Testis (tissue), 3 donors: Measurements from ENCODE around the gene CDC27. TPM values are rescaled to one million over a fixed set of nuclear protein-coding genes. Genes with fewer than 3 reads are reported as not detected.
"Not testable (repeated sequence)": the region's sequence is repeated elsewhere in the genome, so short reads cannot be mapped to it uniquely, and the experiment has no call there.

Source experiments
- DNase-seq: peaks from one replicate; pipeline ENCODE4 v3.0.0-alpha.2; 2019
- H3K27ac ChIP-seq, 2 donors: fragments of 200-600 bp; sonication (generic); one replicate each; pipeline ENCODE4 v1.5.1; 2019
- H3K27me3 ChIP-seq: fragments of 200-600 bp; sonication (generic); one replicate; pipeline ENCODE4 v1.5.1; 2019
- H3K36me3 ChIP-seq: fragments of 200-600 bp; sonication (generic); one replicate; pipeline ENCODE4 v1.5.1; 2017; ENCODE audit warnings: low read depth; ENCODE audit errors: missing control alignments
- H3K4me1 ChIP-seq: fragments of 200-600 bp; sonication (generic); one replicate; pipeline ENCODE4 v1.5.1; 2019
- H3K4me3 ChIP-seq, 2 donors: fragments of 200-600 bp; sonication (generic); one replicate each; pipeline ENCODE4 v1.5.1; 2017 to 2019
- H3K9me3 ChIP-seq: fragments of 200-600 bp; sonication (generic); one replicate; pipeline ENCODE4 v1.5.1; 2017
- POLR2A ChIP-seq: fragments of 450-650 bp; IDR thresholded peaks from one replicate; pipeline ENCODE4 v1.6.1; 2017; ENCODE audit warnings: antibody characterized with exemption, mild to moderate bottlenecking, moderate library complexity
- WGBS, 2 donors: methylation state at CpG; one replicate each; pipeline ENCODE4 v1.1.5; 2018; 5-methylcytosine and 5-hydroxymethylcytosine counted together
- intact Hi-C: fragments of 100-400 bp; cut with DNase I; formaldehyde crosslinking; loops from one replicate; pipeline ENCODE4 v1.15.1; 2023; ENCODE audit warnings: low total_unique reads
- polyA plus RNA-seq: library from polyadenylated mRNA; stranded (reverse); fragments of 350-450 nt; fragmentation: Illumina TruSeq; extraction: RNeasy Lipid Tissue Mini Kit (QIAGEN cat#74804); gene quantifications from one replicate; pipeline ENCODE4 v1.2.3, GENCODE V29; 2014; ENCODE audit warnings: low read depth, low replicate concordance; ENCODE audit not compliant: insufficient read depth
- total RNA-seq, 2 donors: library from RNA; depleted of rRNA; stranded (reverse); fragments of >200 nt; gene quantifications; one replicate each; pipeline ENCODE4 v1.2.3, GENCODE V29; 2016
- TF ChIP-seq, protein P1 (sequence below), 3 experiments: fragments of 450-650 bp in 2 of 3; fragments of 200-600 bp in 1 of 3; sonication (generic) in 1 of 3; IDR thresholded peaks; one replicate each; pipeline ENCODE4 v1.5.1; 2016 to 2019; ENCODE audit warnings: antibody characterized with exemption in 3 of 3, mild to moderate bottlenecking in 2 of 3, moderate library complexity in 1 of 3

CDC27 gene
- total and polyA plus RNA-seq, 3 donors from 2014 or later: 74.6 to 99.8 (median 85.8) TPM

DNA sequence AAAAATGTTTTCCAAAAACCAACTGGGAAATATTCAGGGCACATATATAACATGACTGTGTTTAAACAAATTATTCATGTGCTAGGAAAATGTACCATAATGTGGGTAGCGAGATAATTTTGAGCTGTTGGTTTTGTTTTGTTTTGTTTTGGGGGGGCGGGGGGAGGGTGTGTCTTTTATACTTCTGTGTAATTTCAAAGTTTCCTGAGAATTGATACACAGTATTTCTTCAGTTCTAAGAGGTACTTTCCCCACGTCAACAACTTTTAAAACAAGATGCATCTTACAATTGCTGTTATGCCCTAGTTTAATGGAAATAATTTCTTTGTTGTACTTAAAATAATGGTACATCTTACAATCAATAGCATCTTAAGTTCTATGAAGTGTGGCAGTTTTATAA lies 110.3 kb downstream of the CDC27 start:
- no peaks in the 10 kb centered on the region for H3K9me3 ChIP-seq
- no peaks in the 10 kb centered on the region for H3K36me3 ChIP-seq
- TF ChIP-seq, protein P1, sequence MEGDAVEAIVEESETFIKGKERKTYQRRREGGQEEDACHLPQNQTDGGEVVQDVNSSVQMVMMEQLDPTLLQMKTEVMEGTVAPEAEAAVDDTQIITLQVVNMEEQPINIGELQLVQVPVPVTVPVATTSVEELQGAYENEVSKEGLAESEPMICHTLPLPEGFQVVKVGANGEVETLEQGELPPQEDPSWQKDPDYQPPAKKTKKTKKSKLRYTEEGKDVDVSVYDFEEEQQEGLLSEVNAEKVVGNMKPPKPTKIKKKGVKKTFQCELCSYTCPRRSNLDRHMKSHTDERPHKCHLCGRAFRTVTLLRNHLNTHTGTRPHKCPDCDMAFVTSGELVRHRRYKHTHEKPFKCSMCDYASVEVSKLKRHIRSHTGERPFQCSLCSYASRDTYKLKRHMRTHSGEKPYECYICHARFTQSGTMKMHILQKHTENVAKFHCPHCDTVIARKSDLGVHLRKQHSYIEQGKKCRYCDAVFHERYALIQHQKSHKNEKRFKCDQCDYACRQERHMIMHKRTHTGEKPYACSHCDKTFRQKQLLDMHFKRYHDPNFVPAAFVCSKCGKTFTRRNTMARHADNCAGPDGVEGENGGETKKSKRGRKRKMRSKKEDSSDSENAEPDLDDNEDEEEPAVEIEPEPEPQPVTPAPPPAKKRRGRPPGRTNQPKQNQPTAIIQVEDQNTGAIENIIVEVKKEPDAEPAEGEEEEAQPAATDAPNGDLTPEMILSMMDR (IDR thresholded peaks at IDR 0.05): no peak
- no peak for TF ChIP-seq POLR2A
- no peaks in the 10 kb centered on the region for H3K4me1 ChIP-seq
- no peak for DNase-seq
- no peak overlapping the region for H3K4me3 ChIP-seq
- intact Hi-C loops: no loop called here
- WGBS, 2 donors: 75 to 83% methylated on average over 3 of the region's 3 CpGs
- H3K27me3 ChIP-seq: no peaks in the 10 kb centered on the region
- H3K27ac ChIP-seq: no peak overlapping the region

DNA sequence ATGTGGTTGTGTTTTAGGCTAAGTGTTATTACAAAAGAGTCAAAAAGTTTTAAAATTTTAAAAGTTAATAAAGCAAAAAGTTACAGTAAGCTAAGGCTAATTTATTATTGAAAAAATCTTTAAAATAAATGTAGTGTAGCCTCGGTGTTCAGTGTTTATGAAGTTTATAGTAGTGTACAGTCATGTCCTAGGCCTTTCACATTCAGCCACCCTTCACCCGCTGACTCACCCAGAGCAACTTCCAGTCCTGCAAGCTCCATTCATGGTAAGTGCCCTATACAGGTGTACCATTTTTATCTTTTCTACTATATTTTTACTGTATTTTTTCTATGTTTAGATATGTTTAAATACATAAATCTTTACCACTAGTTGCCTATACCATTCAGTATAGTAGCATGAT lies 111.5 kb downstream of the CDC27 start:
- no peak overlapping the region for H3K4me3 ChIP-seq
- no peaks in the 10 kb centered on the region for H3K9me3 ChIP-seq
- intact Hi-C loops: no loop called here
- no peaks in the 10 kb centered on the region for H3K27me3 ChIP-seq
- no peak for DNase-seq
- no peaks in the 10 kb centered on the region for H3K4me1 ChIP-seq
- H3K36me3 ChIP-seq: no peaks in the 10 kb centered on the region
- 94 to 96% methylated on average over 2 of the region's 2 CpGs for WGBS, 2 donors
- no peak overlapping the region for H3K27ac ChIP-seq
- TF ChIP-seq, protein P1 (IDR thresholded peaks at IDR 0.05): no peak
- no peak for TF ChIP-seq POLR2A

DNA sequence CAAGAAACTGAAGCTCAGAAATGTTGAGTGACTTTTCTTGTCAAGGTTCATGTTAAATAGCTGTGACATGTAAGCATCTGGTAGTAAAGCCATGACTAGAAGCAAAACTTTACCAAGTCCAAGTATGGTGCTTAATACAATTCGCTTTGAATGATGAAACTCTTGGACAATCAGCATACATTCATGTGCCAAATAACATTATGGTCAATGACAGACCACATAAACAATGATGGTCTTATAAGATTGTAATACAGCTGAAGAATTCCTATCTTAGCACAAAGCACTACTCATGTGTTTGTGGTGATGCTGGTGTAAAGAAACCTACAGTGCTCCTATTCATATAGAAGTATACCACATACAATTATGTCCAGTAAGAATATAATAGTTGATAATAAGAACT lies 112.9 kb downstream of the CDC27 start:
- 89 to 95% methylated on average over 1 of the region's 1 CpG for WGBS, 2 donors
- intact Hi-C loops: no loop called here
- no peak for TF ChIP-seq POLR2A
- TF ChIP-seq, protein P1 (IDR thresholded peaks at IDR 0.05): no peak
- no peaks in the 10 kb centered on the region for H3K36me3 ChIP-seq
- no peak overlapping the region for H3K4me3 ChIP-seq
- DNase-seq: no peak
- no peaks in the 10 kb centered on the region for H3K4me1 ChIP-seq
- no peak overlapping the region for H3K27ac ChIP-seq
- H3K9me3 ChIP-seq: no peaks in the 10 kb centered on the region
- no peaks in the 10 kb centered on the region for H3K27me3 ChIP-seq

DNA sequence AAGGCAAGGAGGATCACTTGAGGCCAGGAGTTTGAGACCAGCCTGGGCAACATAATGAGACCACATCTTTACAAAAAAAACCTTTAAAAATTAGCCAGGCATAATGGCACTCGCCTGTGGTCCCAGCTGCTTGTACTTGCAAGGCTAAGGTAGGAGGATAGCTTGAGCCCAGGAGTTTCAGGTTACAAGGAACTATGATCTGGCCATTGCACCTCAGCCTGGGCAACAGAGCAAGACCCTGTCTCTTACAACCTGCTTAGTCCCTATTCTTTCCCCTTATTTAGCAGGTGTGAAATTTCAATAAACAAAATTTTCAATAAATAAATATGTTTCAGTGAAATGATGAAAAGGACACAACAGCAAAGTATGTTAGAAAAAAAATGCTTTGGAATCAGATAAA lies 114.7 kb downstream of the CDC27 start:
- H3K4me3 ChIP-seq, H3K4me1 ChIP-seq, H3K36me3 ChIP-seq, DNase-seq, H3K9me3 ChIP-seq, H3K27ac ChIP-seq, H3K27me3 ChIP-seq, intact Hi-C loops: not testable (repeated sequence)
- WGBS, 2 donors: 91 to 100% methylated on average over 1 of the region's 1 CpG

DNA sequence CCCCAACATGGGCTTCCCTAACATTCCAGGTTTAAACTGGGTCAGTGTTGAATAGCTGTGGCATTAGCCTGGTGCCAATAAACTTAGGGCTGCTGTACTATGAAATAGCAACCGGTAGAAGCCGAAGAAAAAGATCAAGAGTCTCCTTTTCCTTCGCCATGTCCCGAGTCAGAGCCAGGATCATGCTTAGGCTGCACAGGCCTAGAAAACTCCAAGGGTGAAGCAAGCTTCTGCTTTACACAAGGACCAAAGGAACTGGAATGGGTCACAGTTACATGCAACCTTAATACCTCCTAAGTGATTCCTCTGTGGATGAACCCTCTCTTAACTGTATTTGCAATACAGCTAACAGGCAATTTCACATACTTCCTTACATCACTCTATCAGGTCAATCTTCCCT lies 115.5 kb downstream of the CDC27 start:
- H3K36me3 ChIP-seq, H3K27ac ChIP-seq, intact Hi-C loops, H3K27me3 ChIP-seq, DNase-seq, H3K4me3 ChIP-seq, H3K4me1 ChIP-seq, H3K9me3 ChIP-seq: not testable (repeated sequence)
- WGBS, 2 donors: 80 to 88% methylated on average over 4 of the region's 4 CpGs

DNA sequence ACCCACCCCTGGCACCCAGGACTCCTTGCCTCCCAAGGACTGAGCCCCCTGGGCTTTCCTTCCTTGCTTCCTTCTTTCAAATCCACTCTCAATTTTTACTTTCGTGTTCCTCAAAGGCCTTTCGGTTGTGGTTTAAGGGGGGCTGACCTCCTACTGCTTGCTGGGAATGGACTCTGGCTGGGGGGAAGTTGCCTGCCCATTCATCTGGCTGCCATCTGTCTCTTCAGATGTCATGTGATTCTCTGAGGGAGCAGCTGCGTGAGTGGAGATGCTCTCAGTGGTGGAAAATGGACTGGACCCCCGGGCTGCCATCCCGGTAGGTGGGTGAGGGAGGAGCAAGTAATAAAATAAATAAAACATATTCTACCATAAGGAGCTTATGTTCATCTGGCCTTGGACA lies 116.2 kb downstream of the CDC27 start:
- H3K4me3 ChIP-seq: no peak overlapping the region
- no peaks in the 10 kb centered on the region for H3K36me3 ChIP-seq
- H3K27ac ChIP-seq: no peak overlapping the region
- H3K27me3 ChIP-seq: no peaks in the 10 kb centered on the region
- TF ChIP-seq POLR2A: no peak
- TF ChIP-seq, protein P1 (IDR thresholded peaks at IDR 0.05): no peak
- no peak for DNase-seq
- H3K4me1 ChIP-seq: no peaks in the 10 kb centered on the region
- 82 to 89% methylated on average over 5 of the region's 5 CpGs for WGBS, 2 donors
- intact Hi-C loops: no loop called here
- no peaks in the 10 kb centered on the region for H3K9me3 ChIP-seq

DNA sequence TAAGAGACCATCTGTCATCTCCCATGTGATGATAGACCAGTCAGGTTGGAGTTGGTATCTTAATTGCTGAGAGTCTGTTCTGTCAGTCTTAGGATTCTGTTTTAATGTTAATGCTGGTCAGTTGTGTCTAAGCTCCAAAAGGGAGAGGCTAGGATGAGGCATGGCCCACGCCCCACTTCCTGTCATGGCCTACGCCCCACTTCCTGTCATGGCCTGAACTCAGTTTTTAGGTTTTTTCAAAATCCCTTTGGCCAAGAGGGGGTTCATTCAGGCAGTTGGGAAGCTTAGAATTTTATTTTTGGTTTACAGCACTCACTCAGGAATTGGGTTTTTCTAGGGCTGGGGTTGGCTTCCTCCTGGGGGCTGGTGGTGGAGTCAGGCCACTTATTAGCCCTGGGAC lies 117.9 kb downstream of the CDC27 start:
- H3K27ac ChIP-seq, H3K36me3 ChIP-seq, H3K4me3 ChIP-seq, H3K27me3 ChIP-seq, intact Hi-C loops, H3K9me3 ChIP-seq, H3K4me1 ChIP-seq, DNase-seq: not testable (repeated sequence)
- WGBS, 2 donors: 88 to 100% methylated on average over 1 to 2 of the region's 2 CpGs

DNA sequence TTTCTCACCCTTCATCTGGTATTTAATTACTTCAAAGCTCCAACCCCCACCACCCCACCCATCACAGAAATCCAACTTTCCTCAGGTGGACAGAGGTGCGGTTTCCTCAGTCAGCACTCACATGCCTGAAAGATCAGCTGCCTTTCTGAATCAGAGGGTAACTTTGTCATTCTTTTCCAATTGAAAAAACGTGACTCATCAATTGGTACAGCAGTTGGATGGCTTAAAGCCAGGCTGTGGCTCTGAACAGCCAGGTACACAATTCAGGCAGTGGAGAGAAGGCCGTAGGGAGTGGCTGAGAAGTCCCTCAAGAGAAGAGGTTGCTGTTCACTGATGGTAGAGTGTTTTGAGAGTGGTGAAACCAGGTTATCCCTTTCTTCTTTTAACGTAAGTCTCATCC lies 118.8 kb downstream of the CDC27 start:
- 81 to 88% methylated on average over 4 of the region's 4 CpGs for WGBS, 2 donors
- H3K9me3 ChIP-seq: not testable (repeated sequence)

More for the DNA sequence above, 118.8 kb downstream of the CDC27 start:
- intact Hi-C loops, H3K4me1 ChIP-seq, H3K4me3 ChIP-seq, H3K27me3 ChIP-seq, H3K36me3 ChIP-seq, H3K27ac ChIP-seq, DNase-seq: not testable (repeated sequence)
